Choroid plexus epithelial cell (primary cell): ENCODE measurements around the gene DISP3.
"Not testable (repeated sequence)": the region's sequence is repeated elsewhere in the genome, so short reads cannot be mapped to it uniquely, and the experiment has no call there.

Source experiments
- DNase-seq: peaks from one replicate; pipeline ENCODE4 v3.0.0-alpha.2; 2010; ENCODE audit warnings: low read depth
- H3K4me3 ChIP-seq: 2 replicates; pipeline ENCODE4 v1.5.1; 2011; ENCODE audit warnings: low read depth, mild to moderate bottlenecking, control low read depth, low read length, moderate library complexity
- TF ChIP-seq, protein P1 (sequence below): conservative IDR thresholded peaks from 2 replicates; pipeline ENCODE4 v1.5.1; 2011; ENCODE audit warnings: low read depth, mild to moderate bottlenecking, control low read depth, inconsistent platforms, low read length, moderate library complexity

The DISP3 gene

DNA sequence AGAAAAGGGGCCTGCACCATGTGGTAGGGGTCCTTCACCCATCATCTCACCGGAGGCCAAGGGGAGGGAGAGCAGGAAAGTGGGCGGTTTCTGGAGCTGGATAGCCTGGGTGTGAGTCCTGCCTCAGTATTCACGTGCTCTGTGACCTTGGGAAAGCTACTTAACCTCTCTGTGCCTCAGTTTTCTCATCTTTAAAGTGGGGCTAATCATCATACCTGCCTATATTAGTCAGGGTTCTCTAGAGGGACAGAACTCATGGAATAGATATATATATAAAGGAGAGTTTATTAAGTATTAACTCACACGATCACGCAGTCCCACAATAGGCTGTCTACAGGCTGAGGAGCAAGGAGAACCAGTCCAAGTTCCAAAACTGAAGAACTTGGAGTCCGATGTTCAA, 96.6 kb downstream of the DISP3 start:
- TF ChIP-seq, protein P1, sequence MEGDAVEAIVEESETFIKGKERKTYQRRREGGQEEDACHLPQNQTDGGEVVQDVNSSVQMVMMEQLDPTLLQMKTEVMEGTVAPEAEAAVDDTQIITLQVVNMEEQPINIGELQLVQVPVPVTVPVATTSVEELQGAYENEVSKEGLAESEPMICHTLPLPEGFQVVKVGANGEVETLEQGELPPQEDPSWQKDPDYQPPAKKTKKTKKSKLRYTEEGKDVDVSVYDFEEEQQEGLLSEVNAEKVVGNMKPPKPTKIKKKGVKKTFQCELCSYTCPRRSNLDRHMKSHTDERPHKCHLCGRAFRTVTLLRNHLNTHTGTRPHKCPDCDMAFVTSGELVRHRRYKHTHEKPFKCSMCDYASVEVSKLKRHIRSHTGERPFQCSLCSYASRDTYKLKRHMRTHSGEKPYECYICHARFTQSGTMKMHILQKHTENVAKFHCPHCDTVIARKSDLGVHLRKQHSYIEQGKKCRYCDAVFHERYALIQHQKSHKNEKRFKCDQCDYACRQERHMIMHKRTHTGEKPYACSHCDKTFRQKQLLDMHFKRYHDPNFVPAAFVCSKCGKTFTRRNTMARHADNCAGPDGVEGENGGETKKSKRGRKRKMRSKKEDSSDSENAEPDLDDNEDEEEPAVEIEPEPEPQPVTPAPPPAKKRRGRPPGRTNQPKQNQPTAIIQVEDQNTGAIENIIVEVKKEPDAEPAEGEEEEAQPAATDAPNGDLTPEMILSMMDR, result no peak
- H3K4me3 ChIP-seq, result no peak overlapping the region
- no peak for DNase-seq

DNA sequence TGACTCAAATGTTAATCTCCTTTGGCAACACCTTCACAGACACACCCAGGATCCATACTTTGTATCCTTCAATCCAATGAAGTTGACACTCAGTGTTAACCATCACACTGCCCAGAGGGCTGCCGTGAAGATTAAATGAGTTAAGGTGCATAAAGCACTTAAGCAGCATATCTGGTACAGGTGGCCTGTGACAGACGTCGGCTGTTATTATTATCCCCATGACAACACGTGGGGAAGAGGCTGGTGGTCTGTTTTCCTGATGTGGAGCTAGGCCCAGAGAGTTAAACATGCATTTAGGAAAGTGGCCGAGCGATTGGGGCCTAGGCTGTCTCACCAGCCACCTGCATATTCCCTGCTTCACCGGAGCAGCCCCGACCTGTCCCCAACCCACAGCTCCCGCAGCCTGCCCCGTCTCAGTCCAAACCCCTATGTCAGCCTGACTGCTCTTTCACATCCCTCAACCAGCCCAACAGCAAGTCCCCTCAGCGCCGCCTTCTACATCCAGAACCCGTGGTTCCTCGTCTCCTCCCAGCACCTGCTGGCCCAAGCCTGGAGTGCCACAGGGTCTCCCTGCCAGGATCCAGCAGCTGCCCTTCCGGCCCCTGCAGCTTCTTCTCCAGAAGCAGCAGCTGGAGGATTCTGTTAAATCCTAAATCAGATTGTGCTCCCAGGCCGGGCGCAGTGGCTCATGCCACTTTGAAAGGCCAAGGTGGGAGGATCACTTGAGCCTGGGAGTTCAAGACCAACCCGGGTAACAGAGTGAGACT, 97.3 kb downstream of the DISP3 start:
- H3K4me3 ChIP-seq, result no peak overlapping the region
- no peak for DNase-seq
- TF ChIP-seq, protein P1, result no peak

DNA sequence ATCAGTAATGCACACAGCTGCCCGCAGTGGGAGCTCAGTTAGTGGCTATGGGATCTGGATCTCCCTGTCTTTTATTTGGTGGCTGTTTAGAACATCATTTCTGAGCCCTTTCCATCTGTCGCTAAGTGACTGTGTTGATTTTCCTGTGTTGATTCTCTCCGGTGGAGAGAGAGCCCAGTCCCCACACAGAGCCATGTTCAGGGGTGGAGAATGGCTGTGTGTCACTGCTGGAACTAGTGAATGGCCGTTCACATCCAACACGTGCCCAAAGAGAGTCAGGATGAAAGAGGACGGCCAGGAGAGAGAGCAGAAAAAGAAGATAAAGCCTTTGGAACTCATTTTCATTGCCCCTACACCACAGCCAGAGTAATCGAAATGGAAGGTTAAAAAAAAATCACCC, 99.0 kb downstream of the DISP3 start:
- TF ChIP-seq, protein P1, result no peak
- no peak overlapping the region for H3K4me3 ChIP-seq
- DNase-seq, result no peak

DNA sequence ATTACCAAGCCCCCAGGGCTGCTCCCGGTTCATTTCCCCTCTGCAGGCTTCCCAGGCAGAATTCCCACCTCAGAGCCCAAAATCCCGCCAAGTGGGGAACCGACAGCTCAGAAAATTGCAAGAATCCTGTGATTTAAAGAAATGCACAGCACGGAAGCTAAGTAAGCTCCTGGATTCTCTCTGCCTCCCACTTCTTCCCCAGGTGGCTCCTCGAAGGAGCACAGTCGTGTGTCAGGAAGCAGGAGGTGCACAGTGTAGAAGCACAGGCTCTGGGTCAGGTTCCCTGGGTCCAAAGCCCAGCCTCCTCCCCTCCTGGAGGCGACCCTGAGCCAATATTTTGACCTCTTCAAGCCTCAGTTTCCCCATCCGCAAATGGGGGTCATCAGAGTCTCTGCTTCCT, 100.6 kb downstream of the DISP3 start:
- no peak for DNase-seq
- TF ChIP-seq, protein P1, result no peak
- no peak overlapping the region for H3K4me3 ChIP-seq

DNA sequence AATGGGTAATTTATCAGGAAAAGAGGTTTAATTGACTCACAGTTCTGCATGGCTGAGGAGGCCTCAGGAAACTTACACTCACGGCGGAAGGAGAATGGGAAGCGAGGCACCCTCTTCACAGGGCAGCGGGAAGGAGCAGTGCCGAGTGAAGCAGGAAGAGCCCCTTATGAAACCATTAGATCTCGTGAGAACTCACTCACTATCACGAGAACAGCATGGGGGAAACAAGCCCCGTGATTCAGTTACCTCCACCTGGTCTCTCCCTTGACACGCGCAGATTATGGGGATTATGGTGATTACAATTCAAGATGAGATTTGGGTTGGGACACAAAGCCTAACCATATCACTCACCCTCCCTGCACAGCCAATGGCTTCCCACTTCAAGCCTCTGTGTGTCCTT, 101.1 kb downstream of the DISP3 start:
- not testable (repeated sequence) for H3K4me3 ChIP-seq, DNase-seq

DNA sequence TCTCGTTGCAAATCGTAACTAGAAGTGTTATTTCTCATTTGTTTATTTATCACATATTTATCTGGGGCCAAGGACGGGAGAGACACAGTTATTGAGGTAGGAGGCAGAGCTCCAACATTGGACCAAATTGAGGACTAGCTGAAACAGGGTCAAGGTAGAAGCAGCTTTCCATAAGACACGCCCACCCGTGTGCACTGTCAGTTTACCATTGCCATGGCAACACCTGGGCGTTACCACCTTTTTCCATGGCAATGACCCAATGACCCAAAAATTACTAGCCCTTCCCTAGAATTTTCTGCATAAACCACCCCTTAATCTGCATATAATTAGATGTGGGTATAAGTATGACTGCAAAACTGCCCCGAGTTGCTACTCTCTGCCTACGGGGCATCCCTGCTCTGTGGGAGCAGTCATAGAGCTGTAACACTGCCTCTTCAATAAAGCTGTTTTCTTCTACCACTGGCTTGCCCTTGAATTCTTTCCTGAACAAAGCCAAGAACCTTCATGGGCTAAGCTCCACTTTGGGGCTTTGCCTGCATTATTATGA, 102.6 kb downstream of the DISP3 start:
- no peak overlapping the region for H3K4me3 ChIP-seq
- DNase-seq, result no peak
- TF ChIP-seq, protein P1, result no peak

DNA sequence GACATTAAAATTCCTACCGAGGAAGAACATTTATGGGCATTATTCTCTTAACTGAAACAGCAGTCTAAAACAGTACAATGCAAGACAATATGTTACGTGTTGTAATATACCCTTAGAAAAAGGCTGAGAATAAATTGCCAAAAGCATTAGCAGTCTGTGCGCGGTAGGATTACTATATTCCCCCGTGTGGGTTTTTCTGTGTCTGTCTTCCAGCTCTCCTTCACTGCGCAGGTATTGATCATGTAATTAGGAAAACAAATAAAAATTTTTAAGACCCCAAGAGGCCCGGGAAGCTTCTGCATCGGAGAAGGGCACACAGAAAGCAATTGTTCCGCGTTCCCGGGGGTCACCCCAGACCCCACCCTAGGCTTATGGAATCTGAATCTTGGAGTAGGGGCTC, 106.4 kb downstream of the DISP3 start:
- no peak for DNase-seq
- H3K4me3 ChIP-seq, result no peak overlapping the region
- TF ChIP-seq, protein P1, result no peak
